Inflammatory macrophage treated with lipopolysaccharide for 1 hour (primary cell): ENCODE results near the gene HPN.

ENCODE experiments used
- DNase-seq, 2 donors: peaks; one replicate each; pipeline ENCODE4 v3.0.0-alpha.2; 2020 to 2022

The HPN gene

GRCh38 chr19:35065574-35065973 is 24.1 kb downstream of the HPN start:
- DNase-seq = no peak

GRCh38 chr19:35066121-35066520 is 24.6 kb downstream of the HPN start:
- DNase-seq = no peak

GRCh38 chr19:35066691-35067563 is 25.4 kb downstream of the HPN start:
- peak; percentile 86 to 98 for DNase-seq

GRCh38 chr19:35068941-35069634 is 27.6 kb downstream of the HPN start:
- DNase-seq = no peak

- DNase-seq = no peak
Observed at GRCh38 chr19:35069696-35070095, 28.2 kb downstream of the HPN start.

GRCh38 chr19:35070471-35070870 is 28.9 kb downstream of the HPN start:
- no peak for DNase-seq

- DNase-seq = no peak
Observed at GRCh38 chr19:35073516-35073915, 32.0 kb downstream of the HPN start.

GRCh38 chr19:35073941-35074340 is 32.4 kb downstream of the HPN start:
- no peak for DNase-seq

- DNase-seq = no peak
Observed at GRCh38 chr19:35074426-35075201, 33.1 kb downstream of the HPN start.

GRCh38 chr19:35075202-35076025 is 33.9 kb downstream of the HPN start:
- no peak for DNase-seq

GRCh38 chr19:35076026-35076370 is 34.5 kb downstream of the HPN start:
- no peak for DNase-seq

GRCh38 chr19:35076657-35077056 is 35.1 kb downstream of the HPN start:
- no peak for DNase-seq

- DNase-seq = no peak
Observed at GRCh38 chr19:35077411-35078223, 36.1 kb downstream of the HPN start.

GRCh38 chr19:35079826-35080225 is 38.3 kb downstream of the HPN start:
- no peak for DNase-seq

- no peak for DNase-seq
Observed at GRCh38 chr19:35080613-35081170, 39.2 kb downstream of the HPN start.

GRCh38 chr19:35081201-35081600 is 39.7 kb downstream of the HPN start:
- no peak for DNase-seq

GRCh38 chr19:35083691-35084508 is 42.4 kb downstream of the HPN start:
- no peak for DNase-seq

- DNase-seq = no peak
Observed at GRCh38 chr19:35084509-35084762, 42.9 kb downstream of the HPN start.

GRCh38 chr19:35085947-35086346 is 44.4 kb downstream of the HPN start:
- no peak for DNase-seq

GRCh38 chr19:35086455-35086854 is 44.9 kb downstream of the HPN start:
- no peak for DNase-seq

- no peak for DNase-seq
Observed at GRCh38 chr19:35087393-35087792, 45.9 kb downstream of the HPN start.
